GM21576 (cell line): ENCODE measurements around the gene HHAT.

Experiments
- ATAC-seq: cut with Tn5 transposase; IDR thresholded peaks from one replicate; pipeline ENCODE4 v1.9.1; 2021; ENCODE audit warnings: mild to moderate bottlenecking, moderate library complexity; ENCODE audit not compliant: unreplicated experiment

Gene HHAT

DNA sequence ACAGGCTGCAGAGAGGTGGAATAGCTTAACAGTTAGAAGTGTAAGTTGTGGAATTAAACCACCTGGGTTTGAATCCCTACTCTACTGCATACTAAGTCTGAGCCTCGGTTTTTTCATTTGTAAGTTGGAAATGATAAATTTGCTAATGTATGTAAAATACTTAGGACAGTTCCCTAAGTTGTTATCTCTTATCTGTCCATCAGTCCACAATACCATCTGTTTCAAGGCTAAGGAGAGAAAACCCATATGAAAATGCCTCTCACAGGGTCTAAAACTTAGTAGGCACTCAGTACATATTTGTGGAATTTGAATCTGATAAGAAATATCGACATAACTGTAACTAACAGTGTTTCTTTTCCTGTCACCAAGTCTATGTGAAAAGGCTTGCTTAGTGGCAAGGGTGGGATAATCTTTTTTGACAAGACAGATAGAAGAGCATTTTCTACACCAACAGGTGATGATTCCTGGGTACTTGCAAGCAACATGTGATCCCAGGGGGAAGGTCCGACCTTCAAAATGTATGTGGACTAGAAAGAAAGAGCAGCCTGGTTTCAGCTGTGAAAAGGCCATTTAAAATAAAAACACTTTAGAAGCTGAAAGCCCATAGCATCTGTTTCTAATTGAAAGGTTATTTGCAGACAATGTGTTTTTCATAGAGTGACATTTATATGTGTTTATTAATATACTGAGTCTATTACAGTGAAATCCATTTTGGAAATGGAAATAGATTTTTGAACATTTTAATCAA lies 202.9 kb downstream of the HHAT start:
- no peak for ATAC-seq

DNA sequence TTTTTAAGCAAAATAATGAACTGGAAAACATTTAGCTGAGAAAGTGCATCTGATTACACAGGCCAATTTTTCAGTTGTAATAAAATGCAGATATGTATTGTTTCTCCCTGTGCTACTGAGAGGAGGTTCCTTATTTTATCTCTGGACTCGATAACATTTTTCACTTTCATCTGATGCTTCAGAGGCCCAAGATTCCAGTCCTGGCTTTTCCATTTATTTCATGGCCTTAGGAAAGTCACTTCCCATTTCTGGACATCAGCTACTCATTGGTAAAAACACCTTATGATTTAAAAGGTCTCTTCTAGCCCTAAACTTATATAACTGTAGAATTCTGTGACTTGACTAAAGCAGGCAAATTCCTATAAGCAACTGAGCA lies 203.5 kb downstream of the HHAT start:
- no peak for ATAC-seq

DNA sequence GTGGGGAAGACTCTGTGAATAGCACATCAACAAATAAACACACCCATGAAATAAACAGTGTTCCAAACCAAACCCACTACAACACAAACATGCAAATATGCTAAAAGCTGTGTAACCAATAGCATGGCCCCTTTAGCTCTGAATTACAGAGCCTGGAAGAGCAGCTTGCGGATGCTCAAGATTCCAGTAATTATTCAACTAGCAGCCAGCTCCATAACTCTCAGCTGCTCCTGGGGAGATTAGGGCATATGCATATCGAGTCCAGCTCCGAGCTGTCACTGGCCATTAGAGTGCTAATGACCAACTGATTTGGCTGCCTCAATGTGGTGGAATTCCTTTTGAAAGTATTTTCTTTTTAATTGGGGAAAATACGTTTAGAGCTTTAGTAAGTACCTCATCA lies 207.1 kb downstream of the HHAT start:
- no peak for ATAC-seq

DNA sequence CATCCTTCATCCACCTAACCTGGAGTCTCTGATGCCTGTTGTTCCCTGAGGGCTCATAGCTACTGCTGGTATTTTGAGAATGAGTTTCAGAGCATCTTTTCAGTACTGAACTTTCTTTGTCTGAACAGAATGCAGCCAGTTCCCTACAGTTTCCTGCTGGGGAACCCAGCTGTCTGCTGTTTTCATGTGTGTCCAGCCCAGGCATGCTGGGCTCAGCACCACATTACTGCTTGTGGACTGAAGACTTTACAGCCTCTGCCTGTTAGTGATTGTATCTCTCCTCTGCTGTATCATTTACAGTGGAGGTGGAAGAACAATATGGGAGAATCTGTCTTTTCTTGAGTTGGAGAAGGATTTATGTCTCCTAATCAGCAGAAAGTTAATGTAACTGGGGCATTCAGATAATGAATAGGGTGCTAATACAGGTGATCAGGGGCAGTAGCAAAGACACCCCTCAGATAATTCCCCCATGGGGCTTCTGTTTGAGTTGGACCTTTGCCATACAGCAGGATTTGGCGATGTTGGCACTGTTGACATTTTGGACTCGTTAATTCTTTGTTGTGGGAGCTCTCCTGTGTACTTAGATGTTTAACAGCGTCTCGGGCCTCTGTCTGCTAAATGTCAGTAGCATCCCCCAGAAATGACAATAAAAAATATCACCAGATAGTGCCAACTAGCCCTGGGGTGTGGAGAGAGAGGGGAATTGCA lies 207.7 kb downstream of the HHAT start:
- ATAC-seq: no peak

- ATAC-seq: no peak
Observed at GRCh38 chr1:210540288-210540687, 211.6 kb downstream of the HHAT start.

DNA sequence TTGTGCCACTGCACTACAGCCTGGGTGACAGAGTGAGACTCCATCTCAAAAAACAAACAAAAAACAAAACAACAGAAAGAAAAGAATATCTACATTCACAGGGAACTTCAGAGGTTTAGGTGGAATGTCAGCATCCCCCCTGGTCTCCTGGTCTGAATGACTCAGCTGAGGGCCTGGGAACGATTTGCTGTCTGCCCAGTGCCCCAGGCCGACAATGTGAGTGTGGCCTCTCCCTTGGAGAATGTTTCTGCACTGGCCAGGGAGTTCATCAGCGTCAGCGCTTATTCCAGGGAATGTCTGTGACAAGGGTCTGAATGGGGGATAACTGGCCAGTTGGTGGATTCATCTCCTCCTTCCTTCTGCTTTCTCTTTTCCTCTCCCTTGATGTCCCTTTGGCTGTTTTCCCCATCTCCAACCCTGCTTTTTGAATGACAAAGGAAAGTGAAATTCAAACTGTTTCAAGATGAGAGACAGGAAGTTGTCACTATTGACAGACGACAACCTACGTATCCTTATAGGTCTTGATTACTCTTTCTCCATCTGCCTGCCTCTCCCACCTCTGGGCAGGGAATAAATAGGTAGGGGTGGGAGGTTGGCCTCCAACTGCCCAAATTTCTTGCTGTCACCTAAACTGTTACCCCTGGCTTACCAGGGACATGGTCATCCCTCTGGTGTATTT lies 213.1 kb downstream of the HHAT start:
- no peak for ATAC-seq

DNA sequence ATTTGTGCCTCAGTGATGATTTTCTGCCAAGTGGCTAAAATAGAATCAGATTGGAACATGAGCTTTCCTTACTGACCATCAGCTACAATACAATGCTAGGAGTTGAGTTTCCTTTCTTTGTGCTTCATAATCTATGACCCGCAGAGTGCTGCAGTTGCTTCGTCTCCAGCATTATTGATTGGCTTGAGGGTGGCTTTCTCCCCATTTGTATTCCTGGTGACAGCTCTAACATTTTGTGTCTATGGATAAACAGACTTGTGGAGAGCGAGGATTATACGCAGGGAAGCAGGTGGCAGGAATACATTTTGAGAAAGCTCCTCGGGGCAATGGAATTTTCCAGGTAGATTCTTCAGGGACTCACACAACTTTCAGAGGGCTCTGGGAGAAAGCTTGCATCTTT lies 223.2 kb downstream of the HHAT start:
- ATAC-seq: no peak

DNA sequence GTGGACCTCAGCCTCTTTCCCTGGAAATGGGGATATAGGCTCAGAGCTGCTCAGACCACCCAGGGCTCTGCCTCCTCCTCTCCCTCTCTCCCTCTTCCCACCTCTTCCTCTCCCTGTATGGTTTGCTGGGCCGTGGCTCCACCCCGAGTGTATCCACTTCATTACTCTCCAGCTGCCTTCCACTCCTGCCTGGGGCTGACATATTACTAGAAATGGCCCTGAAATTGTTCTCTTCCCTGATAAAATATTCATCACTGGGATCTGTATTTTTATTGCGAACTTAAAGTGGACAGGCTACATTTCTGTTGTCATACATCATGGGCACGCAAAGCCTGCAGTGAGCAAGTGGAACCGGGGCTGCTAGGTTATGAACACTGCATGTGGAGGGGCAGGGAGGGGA lies 225.0 kb downstream of the HHAT start:
- ATAC-seq: no peak

DNA sequence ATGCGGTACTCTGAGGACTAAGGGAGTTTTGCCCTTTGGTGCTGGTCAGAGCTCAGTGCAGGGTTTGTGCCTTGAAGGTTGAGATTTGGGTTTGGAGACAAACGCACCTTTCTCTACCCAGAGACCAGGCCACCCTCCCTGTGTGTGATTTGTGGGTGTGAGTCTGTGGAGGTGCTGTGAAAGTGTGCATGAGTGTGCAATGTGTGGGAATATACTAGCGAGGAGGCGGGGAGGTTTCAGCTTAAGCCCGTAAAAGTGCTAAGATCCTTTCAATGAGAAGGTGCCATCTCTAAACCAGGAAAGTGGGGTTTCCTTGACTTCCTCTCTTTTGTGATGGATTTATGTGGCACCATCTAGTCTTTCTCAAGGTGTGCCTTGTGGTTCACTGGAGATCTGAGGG lies 225.7 kb downstream of the HHAT start:
- ATAC-seq: no peak

GRCh38 chr1:210556475-210556874 lies 227.8 kb downstream of the HHAT start:
- no peak for ATAC-seq

- ATAC-seq: no peak
Observed at GRCh38 chr1:210557426-210558077, 228.8 kb downstream of the HHAT start.

- no peak for ATAC-seq
Observed at GRCh38 chr1:210558302-210558701, 229.6 kb downstream of the HHAT start.

GRCh38 chr1:210565306-210565705 lies 236.6 kb downstream of the HHAT start:
- ATAC-seq: no peak

DNA sequence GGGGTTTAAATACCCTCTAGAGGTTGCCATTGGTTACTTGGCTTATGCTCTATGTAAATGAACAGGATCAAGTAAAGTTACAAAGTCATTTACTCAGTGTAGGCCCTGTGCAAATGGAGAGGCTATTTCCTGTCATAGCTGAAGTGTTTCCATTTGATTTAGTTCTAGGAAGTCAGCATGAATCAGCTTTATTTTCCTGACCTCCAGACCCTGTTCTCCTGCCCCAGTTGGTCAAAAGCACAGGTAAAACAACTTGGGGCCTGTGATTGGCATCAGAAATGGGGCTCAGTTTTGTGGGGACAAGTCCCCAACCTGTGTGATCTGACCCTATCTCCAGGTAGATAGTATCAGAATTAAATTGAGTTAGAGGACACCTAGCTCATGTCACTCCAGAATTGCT lies 239.9 kb downstream of the HHAT start:
- no peak for ATAC-seq

DNA sequence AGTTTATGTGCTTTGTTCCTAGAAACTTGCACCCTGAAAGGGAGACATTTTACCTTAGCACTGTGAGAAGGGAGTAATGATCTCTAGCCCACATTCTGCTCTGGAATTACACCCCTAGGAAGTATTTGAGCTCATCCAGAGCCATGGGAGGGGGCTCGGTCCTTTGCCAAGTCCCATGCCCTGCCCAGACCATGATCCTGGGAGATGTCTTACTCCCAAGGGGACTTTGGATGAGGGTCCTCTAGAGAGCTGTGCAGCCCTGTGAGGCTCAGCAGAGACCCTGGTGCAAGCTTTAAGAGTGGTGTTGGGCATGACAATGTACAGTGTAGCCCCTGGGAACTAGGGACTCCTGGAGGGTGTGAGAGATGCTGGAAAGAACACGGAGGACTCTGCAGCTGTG lies 241.4 kb downstream of the HHAT start:
- no peak for ATAC-seq

DNA sequence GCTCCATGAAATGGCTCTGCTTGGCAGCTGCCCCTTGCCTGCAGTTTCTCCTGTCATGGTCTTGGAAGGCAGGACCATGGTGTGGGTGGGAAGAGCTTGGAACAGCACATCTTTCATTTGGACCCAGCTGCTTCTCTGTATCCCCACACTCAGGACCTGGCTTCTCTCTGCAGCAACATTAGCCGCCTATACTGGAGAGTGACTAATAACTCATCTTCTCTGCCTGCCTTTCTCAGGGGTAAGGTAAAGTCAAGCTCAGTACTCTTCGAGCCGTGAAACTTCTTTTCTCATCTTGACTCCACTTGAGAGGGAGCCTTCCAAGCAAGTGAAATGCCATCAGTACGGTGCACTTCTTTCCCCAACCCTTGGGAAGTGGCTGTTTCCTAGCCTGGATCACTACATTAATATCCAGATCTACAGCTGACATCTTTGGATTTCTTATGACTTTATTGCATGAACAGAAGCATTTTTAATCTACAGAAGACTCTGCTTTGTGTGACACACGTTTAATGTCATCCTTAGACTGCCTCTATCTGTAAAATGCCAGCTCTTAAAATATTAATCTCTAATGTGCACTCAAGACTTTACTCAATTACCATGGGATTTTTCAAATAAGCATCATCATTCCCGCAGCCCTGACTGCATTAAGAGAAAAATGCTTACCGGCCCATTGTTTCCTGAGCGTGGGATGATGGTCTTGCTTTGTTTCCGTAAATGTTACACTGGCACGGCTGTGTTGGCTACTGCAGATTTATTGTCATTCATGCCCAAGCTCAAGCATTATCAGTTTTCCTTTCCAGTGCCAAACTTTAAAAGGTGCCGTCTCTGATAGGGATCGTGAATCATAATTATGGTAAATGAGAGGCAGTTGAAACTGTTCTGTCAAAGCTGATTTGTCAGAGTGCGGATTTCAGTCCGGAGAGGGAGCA lies 242.9 kb downstream of the HHAT start:
- no peak for ATAC-seq

DNA sequence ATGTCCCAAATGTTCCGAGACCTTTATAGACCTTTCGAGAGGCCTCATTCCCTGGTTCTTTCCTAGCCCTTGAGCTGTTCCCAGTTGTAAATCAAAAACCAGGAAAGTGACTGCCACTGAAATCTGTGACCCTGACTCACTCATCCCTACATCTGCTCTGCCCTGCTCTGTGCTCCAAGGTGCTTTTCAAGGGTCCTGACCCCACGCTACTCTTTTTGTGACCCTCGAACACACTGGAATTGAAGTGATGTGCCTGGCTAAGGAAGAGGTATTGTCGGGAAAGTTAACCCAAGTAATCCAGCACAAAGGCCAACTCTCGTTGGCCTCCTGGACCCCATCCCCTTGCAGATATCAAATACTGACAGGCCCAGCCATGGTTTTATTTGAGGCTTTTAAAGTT lies 244.4 kb downstream of the HHAT start:
- ATAC-seq: no peak

DNA sequence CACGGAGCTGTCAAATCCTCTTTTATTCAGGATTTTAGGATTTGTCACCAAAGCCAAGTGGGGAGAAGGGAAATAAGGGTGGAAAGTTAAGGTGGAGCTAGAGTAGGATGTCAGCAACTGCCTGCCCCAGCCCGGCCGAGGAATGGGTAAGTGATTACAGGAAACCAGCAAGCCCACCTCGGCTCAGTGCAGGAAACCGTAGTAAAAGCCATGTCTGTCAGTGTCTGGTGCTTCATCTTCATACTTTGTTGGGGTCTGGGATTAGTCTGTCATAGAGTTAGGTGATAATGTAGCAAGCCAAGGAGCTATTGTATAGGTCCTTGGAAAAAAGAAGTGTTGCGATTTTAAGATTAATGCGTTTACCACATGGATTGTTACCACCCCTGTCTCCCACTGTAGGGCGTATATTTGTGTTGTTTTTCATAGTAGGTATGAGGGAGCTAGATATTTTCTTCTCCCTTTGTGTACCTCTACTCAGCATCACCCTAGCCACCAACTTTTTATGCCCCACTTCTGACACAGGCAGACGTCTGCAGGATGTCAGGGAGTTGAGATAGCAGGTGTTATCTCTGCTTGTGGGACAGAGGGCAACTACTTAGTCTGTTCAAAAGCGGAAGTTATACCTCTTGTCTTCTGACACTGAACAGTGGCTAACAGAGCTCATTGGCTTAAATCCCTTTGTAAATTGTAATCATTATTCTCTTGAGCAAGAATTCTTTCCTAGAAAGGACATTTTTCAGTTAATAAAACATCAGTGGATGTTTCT lies 253.7 kb downstream of the HHAT start:
- peak; percentile 63 for ATAC-seq

- ATAC-seq: peak; percentile 84
Observed at GRCh38 chr1:210584439-210585113, 255.9 kb downstream of the HHAT start.
